Chondrocyte (in vitro differentiated cells): ENCODE measurements around the gene RIT2. TPM values are rescaled to one million over a fixed set of nuclear protein-coding genes. Genes with fewer than 3 reads are reported as not detected.

Source experiments
- DNase-seq: peaks from one replicate; pipeline ENCODE4 v3.0.0; 2021; ENCODE audit warnings: mixed read lengths, low spot score
- H3K27ac Mint-ChIP-seq: one replicate; pipeline ENCODE4 v1.8.0; 2021; ENCODE audit warnings: mild to moderate bottlenecking, moderate library complexity, mixed read lengths; ENCODE audit not compliant: unreplicated experiment
- H3K27me3 Mint-ChIP-seq: 2 replicates; pipeline ENCODE4 v1.8.0; 2021; ENCODE audit warnings: low read depth, mixed read lengths
- H3K36me3 Mint-ChIP-seq: 2 replicates; pipeline ENCODE4 v1.8.0; 2021; ENCODE audit warnings: low read depth, mixed read lengths
- H3K4me1 Mint-ChIP-seq: 2 replicates; pipeline ENCODE4 v1.8.0; 2021; ENCODE audit warnings: low read depth, mild to moderate bottlenecking, mixed read lengths
- H3K4me3 Mint-ChIP-seq: one replicate; pipeline ENCODE4 v1.8.0; 2021; ENCODE audit warnings: mild to moderate bottlenecking, moderate library complexity, mixed read lengths; ENCODE audit not compliant: unreplicated experiment
- H3K9me3 Mint-ChIP-seq: 2 replicates; pipeline ENCODE4 v1.8.0; 2021; ENCODE audit warnings: low read depth, mixed read lengths
- CTCF ChIP-seq: fragments of 200-600 bp; sonication (generic); IDR thresholded peaks from 2 replicates; pipeline ENCODE4 v1.5.0; 2021; ENCODE audit warnings: antibody characterized with exemption, mild to moderate bottlenecking, moderate library complexity
- total RNA-seq: library from RNA; stranded (reverse); gene quantifications from 3 replicates; pipeline ENCODE4 v1.2.1, GENCODE V29; 2021

RIT2 gene
- total RNA-seq, 1 donor from 2014 or later: not detected

GRCh38 chr18:42980426-42980825 lies 135.1 kb downstream of the RIT2 start:
- no peaks in the 10 kb centered on the region for H3K4me1 Mint-ChIP-seq
- no peak overlapping the region for H3K27ac Mint-ChIP-seq
- DNase-seq: no peak
- H3K9me3 Mint-ChIP-seq: no peaks in the 10 kb centered on the region
- H3K27me3 Mint-ChIP-seq: peaks cover 5% of the 10 kb centered on the region
- no peak for TF ChIP-seq CTCF
- H3K36me3 Mint-ChIP-seq: no peaks in the 10 kb centered on the region
- H3K4me3 Mint-ChIP-seq: no peak overlapping the region

- peaks cover 4% of the 10 kb centered on the region for H3K27me3 Mint-ChIP-seq
- H3K4me3 Mint-ChIP-seq: no peak overlapping the region
- no peak overlapping the region for H3K27ac Mint-ChIP-seq
- no peaks in the 10 kb centered on the region for H3K4me1 Mint-ChIP-seq
- TF ChIP-seq CTCF: no peak
- no peaks in the 10 kb centered on the region for H3K9me3 Mint-ChIP-seq
- DNase-seq: no peak
- H3K36me3 Mint-ChIP-seq: no peaks in the 10 kb centered on the region
These were observed 137.4 kb downstream of the RIT2 start for GRCh38 chr18:42977982-42978637.

GRCh38 chr18:42976869-42977590 lies 138.5 kb downstream of the RIT2 start:
- Mint-ChIP-seq H3K9me3 (no peaks in the 10 kb centered on the region), H3K27ac (no peak overlapping the region), H3K27me3 (peaks cover 2% of the 10 kb centered on the region), H3K4me1 (no peaks in the 10 kb centered on the region), H3K4me3 (no peak overlapping the region), H3K36me3 (no peaks in the 10 kb centered on the region)
- no peak for TF ChIP-seq CTCF
- DNase-seq: no peak

- Mint-ChIP-seq H3K9me3 (no peaks in the 10 kb centered on the region), H3K27ac (no peak overlapping the region), H3K27me3 (no peaks in the 10 kb centered on the region), H3K4me3 (no peak overlapping the region), H3K4me1 (no peaks in the 10 kb centered on the region), H3K36me3 (no peaks in the 10 kb centered on the region)
- DNase-seq: no peak
- TF ChIP-seq CTCF: no peak
These were observed 146.1 kb downstream of the RIT2 start for GRCh38 chr18:42969366-42969765.

GRCh38 chr18:42961298-42961697 lies 154.2 kb downstream of the RIT2 start:
- H3K4me3 Mint-ChIP-seq: no peak overlapping the region
- no peaks in the 10 kb centered on the region for H3K36me3 Mint-ChIP-seq
- H3K4me1 Mint-ChIP-seq: no peaks in the 10 kb centered on the region
- H3K27ac Mint-ChIP-seq: no peak overlapping the region
- no peak for TF ChIP-seq CTCF
- no peaks in the 10 kb centered on the region for H3K27me3 Mint-ChIP-seq
- H3K9me3 Mint-ChIP-seq: no peaks in the 10 kb centered on the region
- no peak for DNase-seq
